ENCODE measurements around the gene TANGO2.

TANGO2 gene

GRCh38 chr22:20109411-20110358 lies 88.8 kb downstream of the TANGO2 start:
- DNase-seq, result no peak

GRCh38 chr22:20110359-20110985 lies 89.6 kb downstream of the TANGO2 start:
- DNase-seq, result no peak

- DNase-seq, result no peak
Measured at GRCh38 chr22:20111045-20111688, 90.3 kb downstream of the TANGO2 start.

GRCh38 chr22:20111689-20112622 lies 91.0 kb downstream of the TANGO2 start:
- no peak for DNase-seq

DNA sequence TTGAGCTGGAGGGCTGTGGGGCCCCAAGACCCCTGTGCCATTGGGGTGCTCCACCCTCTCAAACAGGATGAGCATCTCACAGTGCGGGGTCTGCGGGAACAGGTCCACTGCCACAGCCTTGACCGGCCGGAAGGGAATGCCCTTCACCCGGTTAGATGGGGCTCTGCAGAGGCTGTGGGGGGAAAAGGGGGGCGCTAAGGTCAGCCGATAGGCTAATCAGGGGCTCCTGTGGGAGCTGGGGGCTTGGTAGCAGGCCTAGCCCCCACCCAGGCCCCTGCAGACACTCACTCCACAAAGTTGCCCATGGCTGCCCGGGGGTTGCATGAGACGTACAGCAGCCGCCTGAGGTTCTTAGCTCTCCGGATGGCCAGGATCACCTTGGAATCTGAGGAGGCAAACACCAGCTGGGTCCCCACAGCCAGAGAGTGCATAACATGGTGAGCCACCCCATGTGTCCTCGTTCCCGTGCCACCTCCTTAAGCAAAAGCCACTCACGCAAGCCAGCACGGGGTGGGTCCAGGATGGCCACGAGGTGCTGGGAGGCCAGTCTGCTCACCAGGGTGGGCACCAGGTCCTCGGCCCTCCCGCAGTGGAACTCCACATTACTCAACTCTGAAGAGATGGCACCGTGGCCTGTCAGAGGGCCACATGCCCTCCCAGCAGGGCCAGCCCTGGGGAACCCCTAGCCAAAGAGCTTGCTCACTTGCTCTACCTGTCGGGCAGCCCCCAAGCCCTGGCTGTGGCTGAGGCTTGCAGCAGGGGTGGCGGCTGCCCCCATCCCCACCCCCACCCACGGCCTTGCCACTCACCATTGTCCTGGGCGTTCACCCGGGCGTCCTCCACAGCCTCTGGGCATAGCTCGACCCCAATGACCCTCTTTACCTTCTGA lies 92.0 kb downstream of the TANGO2 start:
- no peak for DNase-seq

DNA sequence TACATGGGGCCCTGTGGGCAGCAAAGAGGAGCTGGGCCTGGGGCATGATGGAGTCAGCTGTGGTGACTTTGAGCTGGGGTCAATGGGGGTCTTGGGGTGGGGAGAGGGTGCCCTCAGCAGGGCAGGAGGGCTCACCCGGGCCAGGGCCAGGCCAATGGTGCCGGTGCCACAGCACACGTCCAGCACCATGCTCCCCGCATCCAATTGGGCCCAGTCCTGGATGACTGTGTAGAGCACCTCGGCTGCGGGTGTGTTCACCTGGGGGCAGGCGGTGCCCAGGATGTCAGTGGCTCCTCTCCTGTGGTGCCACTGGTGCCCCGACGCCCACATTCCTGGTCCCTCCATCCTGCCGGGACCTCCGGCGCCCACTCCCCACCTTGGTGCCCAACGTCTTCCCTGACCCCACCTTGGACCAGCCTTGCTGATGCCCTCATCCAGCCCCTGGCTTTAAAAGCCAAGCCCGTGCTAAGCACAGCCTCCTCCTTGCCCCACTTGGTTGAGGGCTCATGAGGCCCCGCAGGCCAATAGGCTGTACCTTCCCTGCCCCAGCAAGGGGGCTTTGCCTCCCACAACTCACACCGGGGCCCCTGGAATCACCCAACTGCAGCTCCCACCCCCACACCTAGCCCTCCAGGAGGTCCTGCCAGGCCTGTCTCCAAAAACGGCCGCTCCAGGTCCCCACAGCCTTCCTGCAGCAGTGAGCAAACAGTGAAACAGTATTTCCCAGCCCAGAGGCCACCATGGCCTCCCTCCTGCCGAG lies 92.8 kb downstream of the TANGO2 start:
- DNase-seq, result no peak

DNA sequence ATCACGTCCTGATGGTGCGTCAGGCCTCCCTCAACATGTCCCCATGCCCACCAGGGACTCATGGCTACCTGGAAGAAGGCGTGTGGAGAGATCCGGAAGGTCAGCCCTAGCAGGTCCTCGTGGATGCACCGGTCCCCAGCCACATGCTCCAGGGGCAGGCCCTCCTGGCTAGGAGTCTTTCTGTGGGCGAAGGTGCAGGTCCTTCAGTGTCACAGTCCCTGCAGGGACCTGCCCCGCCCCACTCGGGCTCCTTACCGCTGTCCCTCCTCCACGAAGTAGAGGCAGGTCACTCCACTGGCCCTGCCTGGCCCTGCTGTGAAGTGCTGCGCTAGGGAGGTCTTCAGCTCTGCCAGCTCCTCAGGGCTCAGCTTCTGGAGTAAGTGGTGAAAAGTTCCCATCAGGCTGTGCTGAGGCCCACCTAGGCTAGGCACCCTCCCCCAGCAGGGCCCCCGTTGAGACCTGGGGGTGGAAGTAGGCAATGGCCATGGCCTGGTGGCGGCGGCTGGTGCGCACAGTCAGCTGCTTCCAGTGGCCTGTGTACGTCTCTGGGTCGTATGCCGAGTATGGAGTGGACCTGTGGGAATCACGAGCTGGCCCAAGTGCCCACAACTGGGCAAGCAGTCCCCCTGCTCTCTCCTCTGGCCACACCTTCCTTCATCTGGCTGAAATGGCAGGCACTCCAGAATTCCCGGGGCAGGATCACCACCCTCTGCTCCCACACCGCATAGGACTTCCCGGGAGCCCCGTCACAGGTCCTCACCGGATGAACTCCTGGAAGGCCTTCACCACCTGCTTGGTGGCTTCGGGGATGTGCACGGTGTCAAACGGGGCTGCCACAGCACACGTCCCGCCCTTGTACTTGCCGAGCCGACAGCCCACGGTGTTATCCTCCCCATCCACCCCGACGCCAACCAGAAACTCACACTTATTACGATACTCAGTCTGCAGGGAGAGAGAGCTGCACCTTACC lies 93.9 kb downstream of the TANGO2 start:
- no peak for DNase-seq

- DNase-seq, result no peak
Measured at GRCh38 chr22:20115691-20116375, 94.9 kb downstream of the TANGO2 start, which contains the start of gene RANBP1. Gene RANBP1, plus strand, starts transcription at chr22:20116104. Its CDS starts 81 bp downstream, at chr22:20116185.

DNA sequence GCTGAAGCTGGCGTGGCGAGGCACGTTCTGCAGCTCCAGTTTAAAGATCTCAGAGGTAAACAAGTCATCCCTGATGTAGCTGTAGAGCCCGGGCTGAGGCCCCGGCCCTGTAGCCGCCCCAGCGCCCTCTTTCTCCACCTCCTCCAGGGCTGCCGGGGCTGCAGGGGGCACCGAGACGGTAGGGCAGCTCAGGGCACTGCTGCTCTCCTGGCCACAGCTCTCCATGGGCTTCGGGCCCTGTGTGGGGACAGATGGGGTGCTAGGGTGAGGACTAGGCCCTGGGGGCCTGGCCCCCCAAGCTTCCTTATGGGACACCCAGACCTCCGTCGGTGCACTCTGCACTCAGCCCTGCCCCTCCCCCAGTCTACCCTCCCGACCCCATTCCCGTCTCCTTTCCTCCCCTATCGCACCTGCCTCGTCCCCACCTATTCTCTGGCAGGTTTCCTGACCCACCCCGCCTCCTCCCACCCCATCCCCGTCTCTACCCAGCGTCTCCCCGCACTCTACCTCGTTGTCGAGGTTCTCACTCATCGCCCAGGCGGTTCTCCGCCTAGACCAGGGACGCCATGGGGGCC lies 95.6 kb downstream of the TANGO2 start:
- no peak for DNase-seq

Data from activated naive CD4-positive, alpha-beta T cell (primary cell).